AG08395 (cell line): ENCODE results near the gene GLIS1.

Experiments used
- DNase-seq: peaks from one replicate; pipeline ENCODE4 v3.0.0; 2012; ENCODE audit warnings: mixed read lengths, low spot score

Gene GLIS1

GRCh38 chr1:53638360-53639035 is 100.5 kb downstream of the GLIS1 start:
- DNase-seq, result no peak

- DNase-seq, result no peak
Observed at GRCh38 chr1:53637511-53638359, 101.2 kb downstream of the GLIS1 start.

- no peak for DNase-seq
Observed at GRCh38 chr1:53636621-53637171, 102.3 kb downstream of the GLIS1 start.

DNA sequence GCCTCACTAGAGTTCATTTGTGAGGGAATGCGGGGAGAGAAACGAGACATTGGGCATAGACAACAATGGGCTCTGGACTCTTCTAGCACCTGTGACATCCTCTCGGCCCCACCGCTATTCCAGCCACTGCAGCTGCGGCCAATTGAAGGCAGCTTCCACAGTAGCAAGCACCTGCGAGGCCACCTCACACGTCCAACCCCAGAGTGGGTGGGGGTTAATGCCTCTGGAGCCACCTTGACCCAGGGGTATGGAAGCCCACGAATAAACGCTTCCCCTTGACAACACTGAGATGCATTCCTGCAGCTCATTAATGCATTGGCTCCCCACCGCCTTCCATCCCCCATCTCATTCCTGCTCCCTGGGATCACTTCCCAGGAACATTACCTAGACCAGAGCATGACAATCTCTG is 104.4 kb downstream of the GLIS1 start:
- DNase-seq, result no peak

- DNase-seq, result no peak
Observed at GRCh38 chr1:53633073-53633704, 105.8 kb downstream of the GLIS1 start.

GRCh38 chr1:53631622-53632310 is 107.2 kb downstream of the GLIS1 start:
- DNase-seq, result no peak

DNA sequence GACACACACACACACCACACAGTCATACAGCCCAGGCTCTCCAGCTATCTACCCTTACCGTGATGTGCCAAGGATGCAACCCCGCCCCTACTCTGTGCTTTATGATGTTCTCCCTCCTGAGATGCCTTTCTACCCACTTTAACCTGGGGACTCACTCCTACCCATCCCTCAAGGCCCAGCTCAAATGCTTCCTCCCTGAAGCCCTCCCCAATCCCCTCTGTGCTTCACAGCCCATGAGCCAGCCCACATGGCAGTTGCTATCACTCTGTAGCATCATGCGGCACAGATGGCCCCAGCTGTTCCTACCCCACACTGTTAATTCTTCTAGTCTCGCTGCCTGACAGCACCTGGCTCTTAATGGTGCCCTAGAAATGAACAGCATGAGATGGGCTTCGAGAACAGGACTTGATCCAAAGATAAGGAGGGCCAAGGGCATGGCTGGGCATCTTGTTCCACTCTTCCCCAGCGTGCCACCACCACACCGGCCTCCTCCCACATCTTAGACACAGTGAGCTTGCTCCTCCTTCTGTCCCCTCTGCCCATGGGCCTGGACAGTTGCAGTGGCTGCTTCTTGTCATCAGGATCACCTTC is 109.8 kb downstream of the GLIS1 start:
- DNase-seq, result no peak

GRCh38 chr1:53628286-53628955 is 110.5 kb downstream of the GLIS1 start:
- DNase-seq, result no peak

GRCh38 chr1:53627666-53628065 is 111.3 kb downstream of the GLIS1 start:
- DNase-seq, result no peak

DNA sequence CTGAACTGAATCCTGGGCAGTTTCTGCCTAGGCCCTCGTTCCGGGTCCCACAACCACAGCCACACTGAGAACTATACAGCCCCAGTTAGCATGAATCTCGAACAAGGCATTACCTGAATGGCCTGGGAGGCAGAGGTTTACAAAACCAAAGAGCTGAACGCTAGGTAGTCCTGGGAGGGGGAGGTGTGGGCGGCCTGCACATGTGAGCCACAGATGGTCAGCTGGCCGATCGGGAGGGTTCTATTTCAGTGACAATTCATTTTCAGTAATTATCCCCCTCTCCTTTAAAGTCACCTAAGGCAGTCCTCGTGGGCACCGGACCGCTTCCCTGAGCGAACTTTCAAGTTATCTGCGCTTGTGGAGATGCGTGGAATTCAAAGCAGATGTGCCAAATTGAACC is 111.9 kb downstream of the GLIS1 start:
- no peak for DNase-seq

- DNase-seq, result no peak
Observed at GRCh38 chr1:53626616-53627015, 112.3 kb downstream of the GLIS1 start.

DNA sequence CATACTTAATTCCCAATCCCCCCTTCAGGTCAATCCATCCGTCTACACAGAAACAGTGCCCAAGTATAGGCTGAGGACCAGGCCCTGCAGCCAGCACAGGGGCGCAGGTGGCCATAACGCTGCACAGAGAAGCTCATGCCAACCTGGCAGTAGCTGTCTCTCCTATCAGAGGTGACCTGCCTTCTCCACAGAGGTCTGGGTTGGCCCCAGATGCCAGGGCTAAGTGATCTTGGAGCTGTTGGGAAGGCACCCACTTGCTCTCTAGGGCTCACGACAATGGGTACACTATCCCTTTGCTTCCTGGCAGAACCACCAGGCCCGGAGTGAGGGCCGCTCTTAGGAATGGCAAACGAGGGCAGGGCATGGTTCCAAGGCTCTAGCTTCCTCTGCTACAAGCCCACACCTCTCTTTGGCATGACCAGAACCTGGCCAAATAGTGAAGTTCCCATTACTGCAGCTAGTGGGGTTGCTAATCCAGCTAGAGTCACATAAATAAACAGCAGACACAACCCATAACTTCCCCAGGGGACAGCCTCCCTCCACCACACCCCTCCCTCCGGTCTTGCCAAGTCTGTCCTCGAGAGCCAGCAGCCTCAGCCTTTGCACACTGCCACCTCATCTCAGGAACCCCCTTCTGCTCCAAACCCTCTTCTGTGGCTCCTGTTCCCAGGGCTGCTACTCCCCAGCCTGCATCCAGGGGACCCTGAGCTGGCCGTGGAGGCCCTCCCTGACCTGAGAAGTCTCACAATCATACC is 113.0 kb downstream of the GLIS1 start:
- peak; percentile 40 for DNase-seq

- DNase-seq, result peak; percentile 92
Observed at GRCh38 chr1:53625049-53625448, 113.9 kb downstream of the GLIS1 start.

DNA sequence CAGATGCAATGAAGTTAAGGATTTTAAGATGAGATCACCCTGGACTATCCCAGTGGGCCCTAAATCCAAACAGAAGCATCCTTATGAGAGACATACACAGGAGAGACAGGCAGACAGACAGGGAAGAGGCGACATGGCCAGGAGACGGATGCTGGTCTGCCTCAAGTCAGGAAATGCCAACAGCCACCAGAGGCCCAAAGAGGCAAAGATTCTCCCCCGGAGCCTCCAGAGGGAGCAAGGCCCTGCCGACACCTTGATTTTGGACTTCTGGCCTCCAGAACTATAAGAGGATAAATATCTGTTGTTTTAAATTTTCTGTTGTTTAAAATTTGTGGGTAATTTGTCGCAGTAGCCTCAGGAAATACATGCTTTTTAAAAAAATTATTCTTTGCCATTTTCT is 116.4 kb downstream of the GLIS1 start:
- DNase-seq, result no peak

DNA sequence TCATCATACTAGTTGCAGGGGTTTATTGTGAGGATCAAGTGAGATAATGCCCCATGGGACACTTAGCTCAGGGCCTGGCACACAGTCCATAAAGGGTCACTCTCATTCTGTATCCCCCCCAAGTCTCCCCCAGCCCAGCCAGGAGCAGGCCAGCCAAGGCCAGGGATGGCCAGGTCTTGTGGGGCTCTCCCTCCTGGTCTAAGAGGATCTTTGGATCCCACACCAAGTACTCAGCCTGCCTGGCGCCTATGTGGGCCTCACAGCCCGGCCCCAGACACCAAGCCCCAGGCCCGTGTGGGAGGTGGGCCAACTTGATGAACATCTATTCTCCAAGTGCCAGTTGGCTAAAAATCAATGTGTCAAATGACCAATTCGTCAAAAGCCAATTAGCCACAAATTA is 117.8 kb downstream of the GLIS1 start:
- no peak for DNase-seq

- no peak for DNase-seq
Observed at GRCh38 chr1:53620061-53620855, 118.7 kb downstream of the GLIS1 start.

GRCh38 chr1:53619367-53620060 is 119.5 kb downstream of the GLIS1 start:
- DNase-seq, result no peak

DNA sequence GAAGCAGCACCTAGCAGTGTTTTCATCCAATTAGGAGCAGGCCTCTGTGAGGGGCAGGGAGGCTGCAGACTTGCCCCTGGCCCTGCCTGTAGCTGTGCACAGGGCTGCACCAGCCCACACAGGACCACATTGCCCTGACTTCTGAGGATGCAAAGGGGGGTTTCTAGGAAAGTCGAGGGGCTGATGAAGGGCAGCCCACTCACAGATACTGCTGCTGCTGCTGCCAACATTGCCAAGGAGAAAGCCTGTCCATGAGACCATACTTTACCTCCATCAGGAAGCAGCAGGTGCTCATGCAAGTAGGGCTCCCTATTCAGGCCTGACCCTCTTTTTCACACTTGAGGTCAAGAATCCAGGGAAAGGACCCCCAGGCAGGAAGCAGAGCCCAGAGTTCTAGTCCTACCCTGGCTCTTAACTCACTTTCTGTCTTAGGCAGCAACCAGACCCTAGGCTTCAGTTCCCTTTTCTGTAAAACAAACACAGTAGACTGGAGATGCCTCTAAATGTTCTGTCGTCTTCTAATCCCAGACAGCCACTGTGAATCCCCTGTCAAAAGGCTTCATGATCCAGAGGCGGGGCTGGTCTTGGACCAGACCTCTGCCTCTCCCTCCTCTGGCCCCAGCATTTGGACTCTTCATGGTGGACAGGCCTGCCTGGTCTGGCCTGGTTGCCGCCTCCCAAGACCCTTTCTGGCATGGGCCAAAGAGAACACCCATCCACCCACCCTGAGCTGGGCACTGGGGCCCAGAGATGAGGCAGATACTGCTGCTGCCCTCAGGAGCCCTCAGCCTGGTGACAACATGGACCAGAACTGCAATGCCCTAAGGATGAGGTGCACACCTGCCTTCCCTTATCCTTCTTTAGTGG is 120.2 kb downstream of the GLIS1 start:
- no peak for DNase-seq
